Measurements from ENCODE around the gene SEMA6C.

DNA sequence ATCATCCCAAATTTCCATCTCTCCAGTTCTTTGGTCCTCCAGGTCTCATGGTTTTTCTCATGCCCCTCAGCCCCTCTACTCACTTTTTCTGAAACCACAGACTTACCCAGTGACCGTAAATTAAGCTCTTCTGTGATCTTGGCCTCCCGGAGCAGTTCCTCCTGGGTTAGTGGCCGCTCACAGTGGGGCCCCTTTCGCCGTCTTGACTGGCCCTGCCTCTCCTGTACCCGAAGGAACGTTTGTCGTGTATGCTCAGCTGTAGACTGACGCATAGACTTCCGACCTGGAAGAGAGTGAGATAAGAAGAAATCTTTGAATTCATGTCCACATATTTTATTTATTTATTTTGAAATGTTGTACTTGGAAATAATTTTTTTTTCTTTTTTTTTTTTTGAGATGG lies 37.8 kb upstream of the SEMA6C start:
- TF ChIP-seq CTCF (IDR thresholded peaks at IDR 0.05; ENCODE audit: control extremely low read depth in 1 of 3, insufficient read depth in 1 of 3, low read depth in 1 of 3, low read length in 3 of 3) (no peak), EZH2 (IDR thresholded peaks at IDR 0.05; ENCODE audit: low read depth, low read length, severe bottlenecking) (no peak), HDAC2 (IDR thresholded peaks at IDR 0.05; ENCODE audit: borderline replicate concordance in 1 of 2, low read depth in 2 of 2, low read length in 2 of 2) (no peak), YY1 (IDR thresholded peaks at IDR 0.05; ENCODE audit: low read depth, low read length) (no peak), CREB1 (IDR thresholded peaks at IDR 0.05) (no peak), SIN3A (conservative IDR thresholded peaks at IDR 0.05 in 1 of 2, IDR thresholded peaks at IDR 0.05 in 1 of 2; ENCODE audit: low read depth in 1 of 2, low read length in 2 of 2) (no peak), MAX (IDR thresholded peaks at IDR 0.05) (no peak), USF2 (IDR thresholded peaks at IDR 0.05; ENCODE audit: low read length) (no peak), HDAC6 (IDR thresholded peaks at IDR 0.05; ENCODE audit: low read depth, low read length) (no peak), JUN (IDR thresholded peaks at IDR 0.05; ENCODE audit: low read depth, low read length) (no peak), POLR2AphosphoS5 (IDR thresholded peaks at IDR 0.05; ENCODE audit: low read depth, low read length) (no peak)
